ENCODE measurements around the gene TIGD4.

TIGD4 gene

GRCh38 chr4:152738827-152739226 is 40.7 kb downstream of the TIGD4 start:
- WGBS, 2 experiments (ENCODE audit: insufficient coverage in 2 of 2), result 80 to 100% methylated on average over 1 of the region's 3 CpGs
- H3K27ac ChIP-seq (ENCODE audit: low read depth, low read length, severe bottlenecking), result no peak overlapping the region

GRCh38 chr4:152735906-152736305 is 43.6 kb downstream of the TIGD4 start:
- H3K4me3 ChIP-seq (ENCODE audit: extremely low read depth, insufficient read depth, low read length, poor library complexity, severe bottlenecking), result no peak overlapping the region
- no peaks in the 10 kb centered on the region for H3K4me1 ChIP-seq (ENCODE audit: control insufficient read depth, insufficient read depth, low read length, poor library complexity, severe bottlenecking)
- 69 to 78% methylated on average over 1 to 2 of the region's 3 CpGs for WGBS, 2 experiments (ENCODE audit: insufficient coverage in 2 of 2)

More at GRCh38 chr4:152738827-152739226, 40.7 kb downstream of the TIGD4 start:
- H3K9me3 ChIP-seq (ENCODE audit: control insufficient read depth, low read length), result no peaks in the 10 kb centered on the region
- H3K4me3 ChIP-seq (ENCODE audit: extremely low read depth, insufficient read depth, low read length, poor library complexity, severe bottlenecking), result no peak overlapping the region
- no peaks in the 10 kb centered on the region for H3K36me3 ChIP-seq (ENCODE audit: control insufficient read depth, insufficient read depth, low read length)
- H3K4me1 ChIP-seq (ENCODE audit: control insufficient read depth, insufficient read depth, low read length, poor library complexity, severe bottlenecking), result no peaks in the 10 kb centered on the region

GRCh38 chr4:152735396-152735859 is 44.1 kb downstream of the TIGD4 start:
- no peak overlapping the region for H3K4me3 ChIP-seq (ENCODE audit: extremely low read depth, insufficient read depth, low read length, poor library complexity, severe bottlenecking)
- no peaks in the 10 kb centered on the region for H3K9me3 ChIP-seq (ENCODE audit: control insufficient read depth, low read length)
- no peaks in the 10 kb centered on the region for H3K36me3 ChIP-seq (ENCODE audit: control insufficient read depth, insufficient read depth, low read length)
- 100% methylated on average over 1 of the region's 2 CpGs; no CpG with 5 or more reads in 1 of the 2 experiments for WGBS, 2 experiments (ENCODE audit: insufficient coverage in 2 of 2)
- no peak overlapping the region for H3K27ac ChIP-seq (ENCODE audit: low read depth, low read length, severe bottlenecking)
- no peaks in the 10 kb centered on the region for H3K4me1 ChIP-seq (ENCODE audit: control insufficient read depth, insufficient read depth, low read length, poor library complexity, severe bottlenecking)

More at GRCh38 chr4:152735906-152736305, 43.6 kb downstream of the TIGD4 start:
- Histone ChIP-seq H3K36me3 (ENCODE audit: control insufficient read depth, insufficient read depth, low read length) (no peaks in the 10 kb centered on the region), H3K9me3 (ENCODE audit: control insufficient read depth, low read length) (no peaks in the 10 kb centered on the region), H3K27ac (ENCODE audit: low read depth, low read length, severe bottlenecking) (no peak overlapping the region)

GRCh38 chr4:152734699-152735050 is 44.9 kb downstream of the TIGD4 start:
- no peaks in the 10 kb centered on the region for H3K4me1 ChIP-seq (ENCODE audit: control insufficient read depth, insufficient read depth, low read length, poor library complexity, severe bottlenecking)
- no peaks in the 10 kb centered on the region for H3K9me3 ChIP-seq (ENCODE audit: control insufficient read depth, low read length)
- no peak overlapping the region for H3K27ac ChIP-seq (ENCODE audit: low read depth, low read length, severe bottlenecking)
- H3K36me3 ChIP-seq (ENCODE audit: control insufficient read depth, insufficient read depth, low read length), result no peaks in the 10 kb centered on the region
- 60 to 100% methylated on average over 1 to 2 of the region's 3 CpGs for WGBS, 2 experiments (ENCODE audit: insufficient coverage in 2 of 2)
- H3K4me3 ChIP-seq (ENCODE audit: extremely low read depth, insufficient read depth, low read length, poor library complexity, severe bottlenecking), result no peak overlapping the region

- WGBS, 2 experiments (ENCODE audit: insufficient coverage in 2 of 2), result 64 to 74% methylated on average over 4 of the region's 5 CpGs
- Histone ChIP-seq H3K27ac (ENCODE audit: low read depth, low read length, severe bottlenecking) (no peak overlapping the region), H3K4me1 (ENCODE audit: control insufficient read depth, insufficient read depth, low read length, poor library complexity, severe bottlenecking) (no peaks in the 10 kb centered on the region), H3K36me3 (ENCODE audit: control insufficient read depth, insufficient read depth, low read length) (no peaks in the 10 kb centered on the region), H3K9me3 (ENCODE audit: control insufficient read depth, low read length) (no peaks in the 10 kb centered on the region), H3K4me3 (ENCODE audit: extremely low read depth, insufficient read depth, low read length, poor library complexity, severe bottlenecking) (no peak overlapping the region)
These were observed 45.4 kb downstream of the TIGD4 start for GRCh38 chr4:152734015-152734698.

GRCh38 chr4:152731997-152732396 is 47.5 kb downstream of the TIGD4 start:
- WGBS, 2 experiments (ENCODE audit: insufficient coverage in 2 of 2), result 86 to 100% methylated on average over 2 of the region's 2 CpGs
- Histone ChIP-seq H3K9me3 (ENCODE audit: control insufficient read depth, low read length) (no peaks in the 10 kb centered on the region), H3K36me3 (ENCODE audit: control insufficient read depth, insufficient read depth, low read length) (no peaks in the 10 kb centered on the region), H3K27ac (ENCODE audit: low read depth, low read length, severe bottlenecking) (no peak overlapping the region), H3K4me3 (ENCODE audit: extremely low read depth, insufficient read depth, low read length, poor library complexity, severe bottlenecking) (no peak overlapping the region), H3K4me1 (ENCODE audit: control insufficient read depth, insufficient read depth, low read length, poor library complexity, severe bottlenecking) (no peaks in the 10 kb centered on the region)

- H3K4me3 ChIP-seq (ENCODE audit: extremely low read depth, insufficient read depth, low read length, poor library complexity, severe bottlenecking), result no peak overlapping the region
- no peak overlapping the region for H3K27ac ChIP-seq (ENCODE audit: low read depth, low read length, severe bottlenecking)
- H3K36me3 ChIP-seq (ENCODE audit: control insufficient read depth, insufficient read depth, low read length), result no peaks in the 10 kb centered on the region
- no peaks in the 10 kb centered on the region for H3K4me1 ChIP-seq (ENCODE audit: control insufficient read depth, insufficient read depth, low read length, poor library complexity, severe bottlenecking)
- 39 to 48% methylated on average over 2 of the region's 2 CpGs for WGBS, 2 experiments (ENCODE audit: insufficient coverage in 2 of 2)
- H3K9me3 ChIP-seq (ENCODE audit: control insufficient read depth, low read length), result no peaks in the 10 kb centered on the region
These were observed 50.1 kb downstream of the TIGD4 start for GRCh38 chr4:152729466-152729865.

GRCh38 chr4:152728343-152728742 is 51.2 kb downstream of the TIGD4 start:
- no peaks in the 10 kb centered on the region for H3K36me3 ChIP-seq (ENCODE audit: control insufficient read depth, insufficient read depth, low read length)
- H3K27ac ChIP-seq (ENCODE audit: low read depth, low read length, severe bottlenecking), result no peak overlapping the region
- H3K9me3 ChIP-seq (ENCODE audit: control insufficient read depth, low read length), result no peaks in the 10 kb centered on the region
- no peaks in the 10 kb centered on the region for H3K4me1 ChIP-seq (ENCODE audit: control insufficient read depth, insufficient read depth, low read length, poor library complexity, severe bottlenecking)
- 100% methylated on average over 1 of the region's 1 CpG; no CpG with 5 or more reads in 1 of the 2 experiments for WGBS, 2 experiments (ENCODE audit: insufficient coverage in 2 of 2)
- no peak overlapping the region for H3K4me3 ChIP-seq (ENCODE audit: extremely low read depth, insufficient read depth, low read length, poor library complexity, severe bottlenecking)

GRCh38 chr4:152727784-152728183 is 51.7 kb downstream of the TIGD4 start:
- no peak overlapping the region for H3K4me3 ChIP-seq (ENCODE audit: extremely low read depth, insufficient read depth, low read length, poor library complexity, severe bottlenecking)
- WGBS, 2 experiments (ENCODE audit: insufficient coverage in 2 of 2), result 67 to 70% methylated on average over 1 of the region's 1 CpG
- H3K4me1 ChIP-seq (ENCODE audit: control insufficient read depth, insufficient read depth, low read length, poor library complexity, severe bottlenecking), result no peaks in the 10 kb centered on the region
- no peaks in the 10 kb centered on the region for H3K9me3 ChIP-seq (ENCODE audit: control insufficient read depth, low read length)
- H3K27ac ChIP-seq (ENCODE audit: low read depth, low read length, severe bottlenecking), result no peak overlapping the region
- no peaks in the 10 kb centered on the region for H3K36me3 ChIP-seq (ENCODE audit: control insufficient read depth, insufficient read depth, low read length)

- 80 to 100% methylated on average over 1 of the region's 5 CpGs for WGBS, 2 experiments (ENCODE audit: insufficient coverage in 2 of 2)
These were observed 55.0 kb downstream of the TIGD4 start for GRCh38 chr4:152724494-152724893.

GRCh38 chr4:152723236-152723635 is 56.3 kb downstream of the TIGD4 start:
- H3K9me3 ChIP-seq (ENCODE audit: control insufficient read depth, low read length), result no peaks in the 10 kb centered on the region
- no peak overlapping the region for H3K27ac ChIP-seq (ENCODE audit: low read depth, low read length, severe bottlenecking)
- no peaks in the 10 kb centered on the region for H3K4me1 ChIP-seq (ENCODE audit: control insufficient read depth, insufficient read depth, low read length, poor library complexity, severe bottlenecking)
- H3K36me3 ChIP-seq (ENCODE audit: control insufficient read depth, insufficient read depth, low read length), result no peaks in the 10 kb centered on the region
- 74 to 80% methylated on average over 3 of the region's 3 CpGs for WGBS, 2 experiments (ENCODE audit: insufficient coverage in 2 of 2)
- H3K4me3 ChIP-seq (ENCODE audit: extremely low read depth, insufficient read depth, low read length, poor library complexity, severe bottlenecking), result no peak overlapping the region

More at GRCh38 chr4:152724494-152724893, 55.0 kb downstream of the TIGD4 start:
- no peak overlapping the region for H3K4me3 ChIP-seq (ENCODE audit: extremely low read depth, insufficient read depth, low read length, poor library complexity, severe bottlenecking)
- no peak overlapping the region for H3K27ac ChIP-seq (ENCODE audit: low read depth, low read length, severe bottlenecking)
- no peaks in the 10 kb centered on the region for H3K9me3 ChIP-seq (ENCODE audit: control insufficient read depth, low read length)
- H3K4me1 ChIP-seq (ENCODE audit: control insufficient read depth, insufficient read depth, low read length, poor library complexity, severe bottlenecking), result no peaks in the 10 kb centered on the region
- no peaks in the 10 kb centered on the region for H3K36me3 ChIP-seq (ENCODE audit: control insufficient read depth, insufficient read depth, low read length)

Measured in mesodermal cell (in vitro differentiated cells).